HG02763 (cell line): ENCODE data around the gene TNNT2.

ENCODE experiments used
- ATAC-seq: cut with Tn5 transposase; IDR thresholded peaks from one replicate; pipeline ENCODE4 v1.9.1; 2021; ENCODE audit warnings: mild to moderate bottlenecking, moderate library complexity; ENCODE audit not compliant: unreplicated experiment

Gene TNNT2

GRCh38 chr1:201320168-201320788, 57.2 kb downstream of the TNNT2 start:
- ATAC-seq, result no peak

GRCh38 chr1:201319631-201320030, 57.8 kb downstream of the TNNT2 start:
- ATAC-seq, result no peak

- ATAC-seq, result no peak
Measured at GRCh38 chr1:201318504-201319340, 58.8 kb downstream of the TNNT2 start.

GRCh38 chr1:201317551-201317950, 59.9 kb downstream of the TNNT2 start:
- ATAC-seq, result no peak

GRCh38 chr1:201316556-201316955, 60.9 kb downstream of the TNNT2 start:
- ATAC-seq, result no peak

GRCh38 chr1:201313086-201313485, 64.4 kb downstream of the TNNT2 start:
- no peak for ATAC-seq

GRCh38 chr1:201312298-201312697, 65.2 kb downstream of the TNNT2 start:
- ATAC-seq, result no peak

- no peak for ATAC-seq
Measured at GRCh38 chr1:201311356-201312011, 66.0 kb downstream of the TNNT2 start.

GRCh38 chr1:201310986-201311355, 66.5 kb downstream of the TNNT2 start:
- no peak for ATAC-seq

- no peak for ATAC-seq
Measured at GRCh38 chr1:201310251-201310985, 67.1 kb downstream of the TNNT2 start.

GRCh38 chr1:201309416-201309815, 68.1 kb downstream of the TNNT2 start:
- ATAC-seq, result no peak
